HG03196 (cell line): Measurements from ENCODE around the gene RBMS1.
"Not testable (repeated sequence)": the region's sequence is repeated elsewhere in the genome, so short reads cannot be mapped to it uniquely, and the experiment has no call there.

Source experiments
- ATAC-seq: cut with Tn5 transposase; IDR thresholded peaks from one replicate; pipeline ENCODE4 v1.9.1; 2021; ENCODE audit not compliant: unreplicated experiment

Gene RBMS1

GRCh38 chr2:160367139-160367538 lies 126.5 kb downstream of the RBMS1 start:
- not testable (repeated sequence) for ATAC-seq

DNA sequence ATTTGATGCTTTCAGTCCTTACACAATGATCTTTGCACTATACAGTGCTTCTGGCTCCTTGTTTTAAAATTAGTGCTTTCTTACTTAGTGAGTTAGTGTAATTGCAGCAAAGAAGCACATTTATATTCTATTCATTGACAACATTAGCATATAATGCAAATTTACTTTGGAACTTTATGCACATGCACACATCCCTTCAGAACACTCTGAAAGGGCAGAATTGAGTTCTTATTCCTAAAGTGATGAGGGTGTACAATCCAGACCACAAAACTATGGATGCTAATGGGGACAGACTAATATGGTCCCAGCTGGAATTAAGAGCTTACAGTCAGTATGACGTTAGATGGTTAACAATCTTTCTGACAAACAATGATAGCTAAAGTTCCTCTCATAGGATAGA lies 127.1 kb downstream of the RBMS1 start:
- no peak for ATAC-seq

DNA sequence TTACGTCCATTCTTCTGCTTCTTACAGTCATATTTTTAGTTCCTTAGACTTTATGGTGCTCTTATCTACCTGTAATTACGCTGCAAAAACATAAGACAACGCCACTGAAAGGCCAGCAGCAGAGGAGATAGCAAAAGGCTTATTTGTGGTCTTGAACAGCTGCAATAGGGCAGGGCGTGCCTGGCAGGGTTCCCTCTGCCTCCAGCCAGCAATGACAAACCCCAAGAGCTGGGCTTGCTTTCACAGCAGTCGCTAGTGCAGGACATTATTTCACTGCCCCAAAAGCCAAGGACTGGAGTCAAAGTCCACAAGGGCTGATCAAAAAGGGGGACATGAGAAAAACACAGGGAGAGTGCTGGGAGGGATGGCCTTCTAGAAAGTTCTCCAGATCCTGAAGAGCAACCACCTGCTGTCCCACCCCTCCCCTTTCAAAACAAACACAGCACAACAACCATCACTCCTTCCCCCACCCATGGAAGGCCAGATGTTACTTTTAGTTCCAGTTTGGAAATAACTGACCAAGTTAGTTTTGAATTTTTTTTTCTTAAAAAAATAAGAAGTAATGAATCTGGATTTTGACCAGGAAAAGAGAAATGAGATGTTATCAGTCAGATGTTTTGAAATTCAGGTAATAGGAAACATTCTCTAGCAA lies 127.8 kb downstream of the RBMS1 start:
- ATAC-seq = no peak

- ATAC-seq = no peak
Observed at GRCh38 chr2:160364364-160364763, 129.2 kb downstream of the RBMS1 start.

DNA sequence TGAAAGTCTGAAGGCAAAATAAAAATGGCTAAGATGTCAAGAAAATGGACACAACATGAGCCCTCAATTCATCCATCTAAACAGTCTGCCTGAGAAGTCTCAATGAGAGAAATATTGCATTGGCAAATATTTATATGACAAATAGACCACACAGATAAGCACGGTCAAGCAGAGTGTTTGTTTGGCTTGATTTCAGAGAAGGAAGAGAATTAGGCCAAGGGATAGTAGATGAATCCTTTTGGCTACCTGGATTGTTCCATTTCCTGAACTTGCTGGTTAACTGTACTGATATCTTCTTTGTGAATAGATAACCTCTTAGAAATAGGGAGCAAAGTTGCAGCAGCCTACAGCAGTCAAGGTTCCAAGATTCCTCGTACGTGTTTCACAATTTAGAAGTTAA lies 129.6 kb downstream of the RBMS1 start:
- ATAC-seq = no peak

- ATAC-seq = no peak
Observed at GRCh38 chr2:160363055-160363454, 130.6 kb downstream of the RBMS1 start.

- ATAC-seq = no peak
Observed at GRCh38 chr2:160362541-160362940, 131.1 kb downstream of the RBMS1 start.

- no peak for ATAC-seq
Observed at GRCh38 chr2:160362018-160362417, 131.6 kb downstream of the RBMS1 start.

- no peak for ATAC-seq
Observed at GRCh38 chr2:160360089-160360757, 133.4 kb downstream of the RBMS1 start.

DNA sequence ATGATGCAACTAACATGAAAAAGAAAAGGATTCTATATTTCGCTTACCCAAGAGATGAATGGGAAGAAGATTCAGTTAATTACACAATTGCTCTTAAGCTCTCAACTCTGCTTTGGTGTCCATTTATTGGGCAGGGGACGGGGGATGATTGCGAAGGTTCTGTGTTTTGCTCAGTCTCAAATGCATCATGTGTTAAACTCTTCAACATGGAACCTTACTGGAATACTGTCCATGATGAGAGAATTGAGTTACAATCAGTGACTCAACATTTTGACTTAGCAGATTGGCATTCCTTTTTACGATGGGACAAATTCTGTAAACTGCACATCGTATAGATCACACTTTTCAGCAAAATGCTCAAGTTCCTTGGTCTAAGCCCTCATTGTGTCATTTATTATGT lies 135.6 kb downstream of the RBMS1 start:
- ATAC-seq = no peak

DNA sequence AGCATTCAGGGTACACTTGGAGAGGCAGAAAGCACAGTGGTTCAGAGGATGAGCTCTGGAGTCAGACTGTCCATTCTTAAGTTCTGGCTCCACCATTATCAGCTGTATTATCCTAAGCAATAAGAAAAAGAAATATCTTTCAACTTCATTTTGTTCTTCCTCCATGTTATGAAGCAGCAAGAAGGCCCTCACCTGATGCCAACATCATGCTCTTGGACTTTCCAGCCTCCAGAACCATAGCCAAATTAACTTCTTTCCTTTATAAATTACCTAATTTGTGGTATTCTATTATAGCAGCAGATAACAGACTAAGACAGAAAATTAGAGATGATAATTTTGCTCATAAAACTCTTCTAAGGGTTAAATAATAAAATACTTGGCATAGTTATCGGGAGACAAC lies 137.1 kb downstream of the RBMS1 start:
- ATAC-seq = no peak

GRCh38 chr2:160355080-160355479 lies 138.5 kb downstream of the RBMS1 start:
- no peak for ATAC-seq

GRCh38 chr2:160354677-160355076 lies 138.9 kb downstream of the RBMS1 start:
- ATAC-seq = no peak

GRCh38 chr2:160353813-160354212 lies 139.8 kb downstream of the RBMS1 start:
- no peak for ATAC-seq

- ATAC-seq = no peak
Observed at GRCh38 chr2:160353166-160353565, 140.4 kb downstream of the RBMS1 start.

DNA sequence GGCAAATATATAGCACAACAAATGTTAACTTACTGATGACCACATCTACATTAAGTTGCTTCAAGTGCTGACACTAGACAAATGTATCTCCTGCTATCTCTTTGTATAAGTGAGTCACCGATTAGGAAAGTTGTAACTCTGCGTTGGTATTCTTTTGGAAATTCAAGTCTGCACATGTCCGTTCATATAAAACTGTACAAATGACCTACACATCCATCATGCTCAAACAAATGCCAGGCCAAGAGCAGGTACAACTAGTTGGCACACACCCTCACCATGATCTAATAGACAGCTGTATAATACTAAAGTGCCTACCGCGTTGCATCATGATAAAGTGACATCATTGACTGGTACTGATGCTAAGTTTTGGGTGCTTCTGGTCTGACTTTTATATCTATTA lies 141.1 kb downstream of the RBMS1 start:
- ATAC-seq = no peak

- ATAC-seq = no peak
Observed at GRCh38 chr2:160351956-160352355, 141.7 kb downstream of the RBMS1 start.

GRCh38 chr2:160349306-160349705 lies 144.3 kb downstream of the RBMS1 start:
- no peak for ATAC-seq

DNA sequence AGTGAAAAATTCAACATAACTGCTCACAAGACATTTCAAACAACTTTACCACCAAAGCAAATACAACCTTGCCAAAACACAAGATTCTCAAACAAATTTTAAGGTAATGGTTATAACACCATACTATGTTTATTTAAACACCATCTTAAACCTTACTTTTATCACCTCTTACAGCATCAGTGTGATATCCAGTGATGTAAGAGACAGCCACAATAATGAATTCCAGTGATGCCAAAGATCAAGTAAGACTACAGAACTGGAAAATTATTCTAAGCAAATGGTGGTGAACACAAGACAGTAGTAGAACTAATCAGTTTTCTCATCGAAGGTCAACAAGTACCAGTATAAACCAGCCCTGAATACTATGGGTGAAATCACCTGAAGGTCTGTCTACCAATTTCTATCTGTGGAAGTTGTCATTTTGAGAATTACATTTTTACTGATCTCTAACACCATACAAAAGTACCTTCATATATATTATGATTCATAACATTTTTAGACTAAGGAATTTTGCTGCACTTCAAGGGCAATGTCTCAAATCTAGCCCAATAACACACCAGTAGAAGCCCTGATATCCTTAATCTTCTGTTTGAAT lies 146.2 kb downstream of the RBMS1 start:
- no peak for ATAC-seq

GRCh38 chr2:160345071-160345764 lies 148.4 kb downstream of the RBMS1 start:
- no peak for ATAC-seq

DNA sequence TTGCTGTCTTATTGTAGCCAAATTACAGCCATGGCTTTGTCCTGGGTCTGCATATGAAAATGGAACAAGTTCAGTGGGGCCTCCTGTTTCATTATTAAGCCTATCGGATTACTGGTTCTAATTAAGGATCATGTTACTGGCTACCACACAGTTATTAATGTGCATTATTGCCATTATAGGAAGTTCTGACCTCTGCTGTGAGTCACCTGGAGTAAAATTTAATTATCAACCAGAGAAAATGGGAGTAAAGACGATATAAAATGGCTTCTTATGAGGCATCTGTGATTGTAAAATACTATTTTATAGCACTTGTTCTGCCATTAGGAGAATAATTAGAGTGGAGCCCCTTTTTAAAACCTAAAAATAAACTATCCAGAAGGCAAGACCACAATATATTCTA lies 150.2 kb downstream of the RBMS1 start:
- no peak for ATAC-seq

DNA sequence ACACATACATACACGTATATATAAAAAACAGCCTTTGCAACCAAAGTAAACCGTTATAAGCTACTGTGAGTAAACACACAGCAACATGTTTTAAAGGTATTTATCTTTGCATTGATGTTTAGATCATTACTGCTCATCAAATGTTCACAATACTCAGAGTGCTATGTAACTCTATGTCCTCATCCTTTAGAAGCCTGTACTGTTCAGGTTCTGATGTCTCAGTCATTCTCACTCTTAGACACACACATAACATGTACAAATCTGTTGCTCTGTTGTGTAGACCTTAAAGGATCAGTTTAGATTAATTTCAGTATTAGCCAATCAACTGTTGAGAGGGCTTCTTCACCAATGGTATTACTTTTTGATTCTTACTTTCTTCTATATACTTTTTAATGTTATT lies 153.9 kb downstream of the RBMS1 start:
- no peak for ATAC-seq
